HG03103 (cell line): ENCODE measurements around the gene SFT2D2.

Experiments used
- ATAC-seq: cut with Tn5 transposase; IDR thresholded peaks from one replicate; pipeline ENCODE4 v1.9.1; 2021; ENCODE audit warnings: low read depth; ENCODE audit not compliant: unreplicated experiment

The SFT2D2 gene

GRCh38 chr1:168221275-168221674 lies 4.5 kb upstream of the SFT2D2 start:
- ATAC-seq: no peak

GRCh38 chr1:168223261-168223660 lies 2.5 kb upstream of the SFT2D2 start:
- ATAC-seq: no peak

- ATAC-seq: no peak
Observed at GRCh38 chr1:168223681-168224540, 1.9 kb upstream of the SFT2D2 start.

DNA sequence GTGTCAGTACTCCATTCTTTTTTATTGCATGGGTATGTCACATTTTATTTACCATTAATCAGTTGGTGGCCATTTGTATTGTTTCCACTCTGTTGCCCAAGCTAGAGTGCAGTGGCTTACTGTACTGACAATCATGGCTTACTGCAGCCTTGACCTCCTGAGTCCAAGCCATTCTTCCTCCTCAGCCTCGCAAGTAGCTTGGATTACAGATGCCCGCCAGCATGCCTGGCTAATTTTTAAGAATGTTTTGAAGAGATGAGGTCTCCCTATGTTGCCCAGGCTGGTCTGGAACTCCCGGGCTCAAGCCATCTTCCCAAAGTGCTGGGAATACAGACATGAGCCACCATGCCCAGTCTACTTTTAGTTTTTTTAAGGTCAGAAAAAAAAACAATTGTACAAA lies 813 bp upstream of the SFT2D2 start:
- no peak for ATAC-seq

- ATAC-seq: peak; percentile 8
Observed at GRCh38 chr1:168227620-168228019, 1.8 kb downstream of the SFT2D2 start.

DNA sequence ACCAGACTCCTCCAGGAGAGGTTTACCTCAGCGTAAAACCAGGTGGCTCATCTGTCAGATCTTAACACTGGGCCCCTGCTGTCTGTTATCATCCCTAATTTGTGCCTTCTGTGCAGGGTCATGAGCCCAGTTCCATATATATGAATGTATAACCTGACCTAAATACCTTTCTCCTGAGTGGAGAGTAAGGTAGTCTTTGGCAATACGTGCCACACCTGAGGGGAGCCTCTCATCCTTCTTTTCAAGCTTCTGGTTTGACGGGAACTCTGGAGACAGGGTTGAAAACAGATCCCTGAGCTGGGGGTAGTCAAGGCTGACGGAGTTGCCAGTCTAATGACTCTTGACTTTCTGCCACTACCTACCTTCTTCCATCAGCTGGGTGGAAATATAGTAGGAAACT lies 4.1 kb downstream of the SFT2D2 start:
- no peak for ATAC-seq

GRCh38 chr1:168230709-168231108 lies 4.9 kb downstream of the SFT2D2 start:
- ATAC-seq: no peak

- ATAC-seq: peak; percentile 82
Observed at GRCh38 chr1:168234846-168235547, 9.2 kb downstream of the SFT2D2 start.

- no peak for ATAC-seq
Observed at GRCh38 chr1:168235548-168235885, 9.7 kb downstream of the SFT2D2 start.

GRCh38 chr1:168235937-168236336 lies 10.1 kb downstream of the SFT2D2 start:
- ATAC-seq: no peak

DNA sequence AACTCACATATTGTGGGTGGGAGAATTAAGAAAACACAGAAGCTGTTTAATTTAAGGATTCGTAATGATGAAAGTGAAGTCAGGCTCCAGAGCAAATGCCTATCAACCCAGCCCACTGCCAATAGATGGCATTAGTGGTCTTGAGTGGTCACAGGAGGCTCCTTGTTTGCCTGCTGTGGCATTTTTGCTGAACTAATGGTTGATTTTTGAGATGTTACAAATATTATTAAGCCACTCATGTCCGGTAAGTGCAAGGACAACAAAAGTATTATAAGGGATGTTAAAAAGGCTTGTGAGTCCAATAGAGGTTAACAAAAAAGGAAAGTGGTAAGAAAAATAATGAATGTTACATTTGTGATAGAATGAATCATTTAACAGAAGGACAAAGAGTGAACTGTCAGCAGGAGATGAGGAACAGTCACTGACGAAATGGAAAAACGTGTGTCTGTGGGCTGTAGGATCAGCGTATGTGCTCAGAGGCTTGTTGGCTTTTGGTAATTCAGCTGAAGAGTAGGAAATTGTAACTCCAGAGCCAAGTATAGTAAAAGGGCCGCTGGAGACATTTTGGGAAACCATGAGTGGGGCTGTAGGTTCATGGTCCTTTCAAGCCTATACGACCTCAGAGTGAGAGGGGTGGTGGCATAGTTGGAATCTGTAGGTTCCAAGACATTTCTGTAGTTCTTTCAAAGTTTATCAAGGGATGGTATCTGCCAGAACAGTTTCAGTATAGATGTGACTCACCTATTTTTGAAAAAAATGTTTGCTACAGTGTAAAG lies 11.2 kb downstream of the SFT2D2 start:
- ATAC-seq: no peak

- no peak for ATAC-seq
Observed at GRCh38 chr1:168243198-168243597, 17.4 kb downstream of the SFT2D2 start.

DNA sequence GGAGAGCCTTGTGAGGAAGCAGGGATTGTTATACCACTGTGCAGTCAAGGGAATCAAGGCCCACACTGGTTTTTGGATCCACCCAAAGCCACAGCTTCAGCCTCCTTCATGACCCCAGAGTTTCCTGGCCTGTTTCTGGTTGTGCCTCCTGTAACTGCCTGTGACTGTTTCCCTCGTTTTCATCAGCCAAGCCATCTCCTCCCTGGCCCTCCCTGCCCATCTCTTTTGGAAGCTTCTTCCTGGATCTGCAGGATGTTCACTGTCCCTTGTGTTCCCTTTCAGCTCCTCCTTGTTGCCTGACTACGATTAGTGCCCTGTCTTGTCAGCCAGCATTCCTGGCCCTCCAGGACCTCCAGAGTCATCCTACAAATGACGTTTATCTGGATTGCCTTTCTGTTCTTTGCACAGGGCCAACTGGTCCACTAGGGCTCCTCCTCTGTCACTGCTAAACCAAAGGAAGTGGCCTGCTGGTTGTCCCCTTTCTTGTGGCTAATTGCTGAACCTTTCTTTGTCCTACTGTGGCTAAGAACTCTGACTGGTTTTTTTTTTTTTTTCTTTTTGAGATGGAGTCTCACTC lies 17.9 kb downstream of the SFT2D2 start:
- no peak for ATAC-seq

DNA sequence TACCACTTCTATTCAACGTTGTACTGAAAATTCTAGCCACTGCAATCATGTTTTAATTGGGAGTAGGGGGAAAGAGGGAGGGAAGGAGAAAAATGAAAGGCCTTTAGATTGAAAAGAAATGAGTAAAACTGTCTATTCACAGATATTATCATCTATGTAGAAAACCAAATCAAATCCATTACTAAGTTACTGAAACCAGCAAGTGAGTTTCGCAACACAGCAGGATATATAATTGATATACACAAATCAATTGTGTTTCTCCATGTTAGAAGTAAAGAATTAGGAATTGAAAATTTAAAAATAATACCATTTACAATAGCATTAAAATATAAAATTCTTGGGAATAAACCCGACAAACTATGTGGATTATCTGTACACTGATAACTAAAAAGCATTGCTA lies 19.2 kb downstream of the SFT2D2 start:
- ATAC-seq: no peak

GRCh38 chr1:168246506-168246905 lies 20.7 kb downstream of the SFT2D2 start:
- ATAC-seq: no peak

DNA sequence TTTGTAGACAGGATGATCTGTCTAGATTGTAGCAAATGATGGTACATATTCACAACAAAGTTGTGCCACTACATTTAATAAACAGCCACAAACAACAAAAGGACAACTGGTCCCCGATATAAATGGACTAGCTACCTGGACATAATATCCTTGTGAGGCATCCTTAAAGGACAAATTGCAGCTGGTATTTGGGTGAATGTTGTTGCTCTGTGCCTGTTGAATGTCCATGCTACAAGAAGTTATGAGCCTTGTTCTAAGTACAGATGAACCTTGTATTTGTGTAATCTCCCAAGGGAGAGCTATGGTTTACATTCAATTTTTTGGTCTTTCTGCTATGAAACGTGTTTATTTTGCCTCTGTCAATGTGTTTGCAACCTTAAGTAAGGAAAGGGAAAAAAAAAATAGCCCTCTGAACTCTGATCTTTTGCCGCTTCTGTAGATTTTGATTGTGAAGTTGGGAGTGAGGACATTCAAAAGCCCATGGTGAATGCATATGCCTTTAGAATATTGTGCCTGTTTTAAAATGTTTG lies 26.5 kb downstream of the SFT2D2 start:
- ATAC-seq: no peak

DNA sequence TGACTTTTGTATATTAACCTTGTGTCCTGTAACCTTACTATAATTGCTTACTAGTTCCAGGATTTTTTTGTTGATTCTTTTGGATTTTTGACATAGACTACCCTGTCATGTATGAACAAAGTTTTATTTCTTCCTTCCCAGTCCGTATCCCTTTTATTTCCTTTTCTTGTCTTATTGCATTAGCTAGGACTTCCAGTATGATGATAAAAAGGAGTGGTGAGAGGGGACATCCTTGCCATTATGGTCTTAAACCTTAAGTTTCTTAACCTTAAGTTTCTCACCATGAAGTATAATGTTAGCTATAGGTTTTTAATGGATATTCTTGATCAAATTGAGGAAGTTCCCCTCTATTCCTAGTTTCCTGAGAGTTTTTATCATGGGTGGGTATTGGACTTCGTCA lies 30.4 kb downstream of the SFT2D2 start:
- no peak for ATAC-seq

DNA sequence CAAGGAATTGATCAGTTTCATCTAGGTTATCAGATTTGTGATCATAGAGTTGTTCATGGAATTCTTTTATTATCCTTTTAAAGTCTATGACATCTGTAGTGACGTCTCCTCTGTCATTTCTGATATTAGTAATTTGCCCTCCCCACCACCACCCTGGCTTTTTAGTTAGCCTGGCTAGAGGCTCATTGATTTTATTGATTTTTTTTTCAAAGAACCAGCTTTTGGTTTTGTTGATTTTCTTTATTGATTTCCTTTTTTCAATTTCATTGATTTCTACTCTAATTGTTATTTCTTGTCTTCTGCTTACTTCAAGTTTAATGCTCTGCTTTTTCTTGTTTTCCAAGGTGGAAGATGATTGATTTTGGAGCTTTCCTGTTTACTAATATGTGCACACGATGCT lies 31.6 kb downstream of the SFT2D2 start:
- no peak for ATAC-seq

DNA sequence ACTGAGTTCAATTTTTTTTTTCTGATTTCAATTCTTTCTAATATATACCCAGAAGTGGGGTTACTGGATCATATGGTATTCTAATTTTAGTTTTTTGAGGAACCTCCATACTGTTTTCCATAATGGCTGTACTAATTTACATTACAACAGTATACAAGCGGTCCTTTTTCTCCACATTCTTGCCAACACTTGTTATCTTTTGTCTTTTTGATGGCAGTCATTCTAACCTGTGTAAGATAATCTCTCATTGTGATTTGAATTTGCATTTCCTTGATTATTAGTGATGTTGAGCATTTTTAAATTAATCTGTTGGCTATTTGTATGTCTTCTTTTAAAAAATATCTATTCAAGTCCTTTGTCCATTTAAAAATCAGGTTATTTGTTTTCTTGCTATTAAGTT lies 33.8 kb downstream of the SFT2D2 start:
- no peak for ATAC-seq

- ATAC-seq: no peak
Observed at GRCh38 chr1:168260393-168260792, 34.6 kb downstream of the SFT2D2 start.

GRCh38 chr1:168261390-168261789 lies 35.6 kb downstream of the SFT2D2 start:
- ATAC-seq: no peak
